Right lobe of liver (tissue), 4 donors: Measurements from ENCODE around the gene TGM3.

Experiments used
- CTCF ChIP-seq, 4 donors: fragments of 200-600 bp in 3 of 4; fragments of 450-650 bp in 1 of 4; IDR thresholded peaks; one replicate each; pipeline versions ENCODE4 v1.5.1 to v1.8.0; 2016 to 2022; ENCODE audit warnings: antibody characterized with exemption in 4 of 4, mild to moderate bottlenecking in 2 of 4
- POLR2A ChIP-seq: fragments of 450-650 bp; IDR thresholded peaks from one replicate; pipeline ENCODE4 v1.6.1; 2017; ENCODE audit warnings: antibody characterized with exemption, mild to moderate bottlenecking
- donor health status: DM: no; HTN: no; CAD: no.
- donor health status: DM: no; HTN: no; CAD: no.
- donor health status: DM: no; HTN: yes; CAD: no.

- TF ChIP-seq CTCF (IDR thresholded peaks at IDR 0.05) (no peak), POLR2A (no peak)
Observed at GRCh38 chr20:2368621-2369020, 72.8 kb downstream of the TGM3 start.
